ENCODE measurements around the gene CPNE6. TPM values are rescaled to one million over a fixed set of nuclear protein-coding genes. Genes with fewer than 3 reads are reported as not detected.
A peak's percentile ranks its signal among the peaks of the same experiment; 100 is the strongest.

Gene CPNE6
- total and polyA plus RNA-seq, 2 of the 13 experiments (the other 11 are each of a cell fraction or from before 2014, with no cell fraction given), result not detected

DNA sequence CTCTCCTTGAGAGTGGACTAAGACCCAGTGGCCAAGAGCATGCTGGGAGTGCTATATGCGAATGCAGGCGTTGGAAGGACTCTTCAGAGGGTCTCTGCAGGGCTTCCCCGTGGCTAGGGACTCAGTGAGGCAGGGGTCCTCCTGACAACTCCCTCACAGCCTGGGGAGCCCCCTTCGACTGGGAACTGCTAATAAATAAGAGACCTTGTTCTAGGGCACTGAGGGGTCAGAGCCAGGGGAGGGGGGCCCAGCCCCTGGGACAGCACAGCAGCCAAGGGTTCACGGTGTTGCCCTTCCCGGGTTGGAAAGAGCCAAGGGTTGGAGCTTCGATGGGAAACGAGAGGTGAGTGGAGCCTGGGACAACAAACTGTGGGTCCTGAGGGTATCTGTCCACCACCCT, 6.0 kb upstream of the CPNE6 start:
- Histone ChIP-seq H3K79me2 (ENCODE audit: insufficient read depth, low read length) (no peaks in the 10 kb centered on the region), H3K27me3 (ENCODE audit: control insufficient read depth in 1 of 2, insufficient read depth in 2 of 2, low read length in 2 of 2) (peaks cover 14 to 34% of the 10 kb centered on the region in 2 experiments; a peak in 3 of 5 replicates), H3K4me1 (ENCODE audit: insufficient read depth, low read length) (peaks cover 53% of the 10 kb centered on the region), H3K9ac (ENCODE audit: insufficient read depth, low read depth, low read length) (no peak overlapping the region), H3K4me2 (ENCODE audit: low read depth, low read length) (no peak overlapping the region), H4K20me1 (ENCODE audit: insufficient read depth, low read length) (no peaks in the 10 kb centered on the region), H3K9me3 (ENCODE audit: low read length) (no peaks in the 10 kb centered on the region), H3K4me3 (replicated peaks in 1 of 3; ENCODE audit: insufficient read depth in 1 of 3, low read depth in 2 of 3, low read length in 3 of 3) (no peak overlapping the region), H3K36me3 (replicated peaks in 1 of 2; ENCODE audit: control insufficient read depth in 1 of 2, insufficient read depth in 2 of 2, low read length in 2 of 2) (no peaks in the 10 kb centered on the region), H3K27ac (ENCODE audit: extremely low read length, insufficient read depth, low read length) (no peak overlapping the region), H2AFZ (ENCODE audit: low read length) (no peak overlapping the region)
- DNase-seq (ENCODE audit: low spot score), result no peak
- ChIA-PET POLR2A (interaction anchor here (2.4 to 4.7 kb wide), 2 partner anchors 7 to 29 kb away, joined by 14 to 62 read pairs; partner anchors contain the start of gene PCK2), CTCF (ENCODE audit: low intra/inter-chr PET ratio, low total read pairs) (no interaction called here)
- FAIRE-seq, result no peak
- TF ChIP-seq, protein P1, sequence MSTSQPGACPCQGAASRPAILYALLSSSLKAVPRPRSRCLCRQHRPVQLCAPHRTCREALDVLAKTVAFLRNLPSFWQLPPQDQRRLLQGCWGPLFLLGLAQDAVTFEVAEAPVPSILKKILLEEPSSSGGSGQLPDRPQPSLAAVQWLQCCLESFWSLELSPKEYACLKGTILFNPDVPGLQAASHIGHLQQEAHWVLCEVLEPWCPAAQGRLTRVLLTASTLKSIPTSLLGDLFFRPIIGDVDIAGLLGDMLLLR (CRISPR knock-in tag; IDR thresholded peaks at IDR 0.05), result 0 out of 2 replicates have a peak, but pooled peaks have one; percentile 21
- TF ChIP-seq ZKSCAN5 (CRISPR knock-in tag; IDR thresholded peaks at IDR 0.05), result 0 out of 2 replicates have a peak, but pooled peaks have one; percentile 15
- TF ChIP-seq ZNF670 (CRISPR knock-in tag; IDR thresholded peaks at IDR 0.05; ENCODE audit: borderline replicate concordance), result no peak
- BruUV-seq (replicated peaks), result no TSS peak
- in situ Hi-C loops (cut with HindIII; ENCODE audit: extremely low pct_ligation_motif_present, low pct_unique_long_range_greater_than_20kb) (no loop called here), intact Hi-C loops (cut with micrococcal nuclease; ENCODE audit: unreplicated experiment) (no loop called here)
- 21% methylated on average over 8 of the region's 8 CpGs for WGBS (ENCODE audit: low lambda C conversion rate)
- ATAC-seq, result no peak

DNA sequence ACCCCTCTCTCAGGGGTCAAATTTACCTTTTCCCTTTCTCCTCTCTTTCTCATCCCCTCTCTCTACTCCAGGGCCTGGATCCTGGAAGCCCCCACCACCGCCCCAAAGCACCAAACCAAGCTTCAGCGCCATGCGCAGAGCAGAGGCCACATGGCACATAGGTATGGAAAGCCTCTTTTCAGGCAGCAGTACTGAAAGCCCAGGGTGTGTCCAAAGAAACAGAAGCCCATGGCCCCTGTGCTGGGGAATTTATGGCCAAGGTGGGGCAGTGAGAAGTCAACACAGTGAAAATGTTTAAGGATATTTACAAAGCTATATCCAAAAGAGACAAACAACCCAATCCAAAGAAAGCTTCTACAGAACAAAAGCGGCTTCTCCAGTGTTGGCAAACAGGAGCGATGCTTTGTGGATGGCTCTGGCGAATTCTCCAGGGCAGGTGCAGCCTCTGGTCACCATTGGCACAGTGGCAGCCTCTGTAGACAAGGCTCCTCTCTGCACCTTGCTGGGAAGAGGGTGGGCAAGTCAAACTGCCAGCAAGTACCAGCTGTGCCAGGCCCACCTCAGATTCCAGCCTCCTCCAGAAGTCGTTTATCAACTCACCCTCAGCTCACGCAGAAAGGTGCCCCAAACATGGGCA, 4.7 kb upstream of the CPNE6 start:
- H3K9ac ChIP-seq (ENCODE audit: insufficient read depth, low read depth, low read length), result peak overlapping the region; percentile 25; the same call in 1 of the 2 replicates
- H3K9me3 ChIP-seq (ENCODE audit: low read length), result no peaks in the 10 kb centered on the region
- ChIA-PET POLR2A (interaction anchor here (0.6 to 4.7 kb wide), 10 partner anchors 9 to 176 kb away, joined by 3 to 62 read pairs (median 8); partner anchors contain the start of genes CARMIL3, DCAF11, EMC9 and IRF9), CTCF (ENCODE audit: low intra/inter-chr PET ratio, low total read pairs) (no interaction called here)
- peak; percentile 3; the same call in 2 of the 3 replicates for ATAC-seq
- H3K4me1 ChIP-seq (ENCODE audit: insufficient read depth, low read length), result peaks cover 41% of the 10 kb centered on the region
- H3K27me3 ChIP-seq (ENCODE audit: control insufficient read depth in 1 of 2, insufficient read depth in 2 of 2, low read length in 2 of 2), result peaks cover 14 to 41% of the 10 kb centered on the region in 2 experiments; a peak in 3 of 5 replicates
- no peak for FAIRE-seq
- H3K79me2 ChIP-seq (ENCODE audit: insufficient read depth, low read length), result no peaks in the 10 kb centered on the region
- intact Hi-C loops (cut with micrococcal nuclease; ENCODE audit: unreplicated experiment), result no loop called here
- peak overlapping the region; percentile 3 for H3K27ac ChIP-seq (ENCODE audit: extremely low read length, insufficient read depth, low read length)
- H4K20me1 ChIP-seq (ENCODE audit: insufficient read depth, low read length), result no peaks in the 10 kb centered on the region
- DNase-seq (ENCODE audit: low spot score), result no peak
- peak overlapping the region; percentile 74 for H3K4me2 ChIP-seq (ENCODE audit: low read depth, low read length)
- H2AFZ ChIP-seq (ENCODE audit: low read length), result no peak overlapping the region
- in situ Hi-C loops (cut with HindIII; ENCODE audit: extremely low pct_ligation_motif_present, low pct_unique_long_range_greater_than_20kb), result no loop called here
- H3K4me3 ChIP-seq (replicated peaks in 1 of 3; ENCODE audit: insufficient read depth in 1 of 3, low read depth in 2 of 3, low read length in 3 of 3), result peak overlapping the region in 2 of 3 experiments; percentile 6 to 49; a peak in 4 of 6 replicates
- H3K36me3 ChIP-seq (replicated peaks in 1 of 2; ENCODE audit: control insufficient read depth in 1 of 2, insufficient read depth in 2 of 2, low read length in 2 of 2), result no peaks in the 10 kb centered on the region
- BruUV-seq (replicated peaks), result no TSS peak
- WGBS (ENCODE audit: low lambda C conversion rate), result 54% methylated on average over 8 of the region's 8 CpGs
- TF ChIP-seq, protein P2, sequence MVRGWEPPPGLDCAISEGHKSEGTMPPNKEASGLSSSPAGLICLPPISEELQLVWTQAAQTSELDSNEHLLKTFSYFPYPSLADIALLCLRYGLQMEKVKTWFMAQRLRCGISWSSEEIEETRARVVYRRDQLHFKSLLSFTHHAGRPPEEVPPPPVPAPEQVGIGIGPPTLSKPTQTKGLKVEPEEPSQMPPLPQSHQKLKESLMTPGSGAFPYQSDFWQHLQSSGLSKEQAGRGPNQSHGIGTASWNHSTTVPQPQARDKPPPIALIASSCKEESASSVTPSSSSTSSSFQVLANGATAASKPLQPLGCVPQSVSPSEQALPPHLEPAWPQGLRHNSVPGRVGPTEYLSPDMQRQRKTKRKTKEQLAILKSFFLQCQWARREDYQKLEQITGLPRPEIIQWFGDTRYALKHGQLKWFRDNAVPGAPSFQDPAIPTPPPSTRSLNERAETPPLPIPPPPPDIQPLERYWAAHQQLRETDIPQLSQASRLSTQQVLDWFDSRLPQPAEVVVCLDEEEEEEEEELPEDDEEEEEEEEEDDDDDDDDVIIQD (CRISPR knock-in tag; IDR thresholded peaks at IDR 0.05; ENCODE audit: low read depth), result no peak
- TF ChIP-seq MTA1 (CRISPR knock-in tag; IDR thresholded peaks at IDR 0.05; ENCODE audit: borderline replicate concordance) (0 out of 2 replicates have a peak, but pooled peaks have one; percentile 36), WIZ (CRISPR knock-in tag; IDR thresholded peaks at IDR 0.05) (0 out of 2 replicates have a peak, but pooled peaks have one; percentile 16), ZNF772 (CRISPR knock-in tag; IDR thresholded peaks at IDR 0.05) (peak; percentile 41; the same call in 1 of the 2 replicates), EED (CRISPR knock-in tag; IDR thresholded peaks at IDR 0.05) (0 out of 2 replicates have a peak, but pooled peaks have one; percentile 13)
- TF ChIP-seq, protein P3, sequence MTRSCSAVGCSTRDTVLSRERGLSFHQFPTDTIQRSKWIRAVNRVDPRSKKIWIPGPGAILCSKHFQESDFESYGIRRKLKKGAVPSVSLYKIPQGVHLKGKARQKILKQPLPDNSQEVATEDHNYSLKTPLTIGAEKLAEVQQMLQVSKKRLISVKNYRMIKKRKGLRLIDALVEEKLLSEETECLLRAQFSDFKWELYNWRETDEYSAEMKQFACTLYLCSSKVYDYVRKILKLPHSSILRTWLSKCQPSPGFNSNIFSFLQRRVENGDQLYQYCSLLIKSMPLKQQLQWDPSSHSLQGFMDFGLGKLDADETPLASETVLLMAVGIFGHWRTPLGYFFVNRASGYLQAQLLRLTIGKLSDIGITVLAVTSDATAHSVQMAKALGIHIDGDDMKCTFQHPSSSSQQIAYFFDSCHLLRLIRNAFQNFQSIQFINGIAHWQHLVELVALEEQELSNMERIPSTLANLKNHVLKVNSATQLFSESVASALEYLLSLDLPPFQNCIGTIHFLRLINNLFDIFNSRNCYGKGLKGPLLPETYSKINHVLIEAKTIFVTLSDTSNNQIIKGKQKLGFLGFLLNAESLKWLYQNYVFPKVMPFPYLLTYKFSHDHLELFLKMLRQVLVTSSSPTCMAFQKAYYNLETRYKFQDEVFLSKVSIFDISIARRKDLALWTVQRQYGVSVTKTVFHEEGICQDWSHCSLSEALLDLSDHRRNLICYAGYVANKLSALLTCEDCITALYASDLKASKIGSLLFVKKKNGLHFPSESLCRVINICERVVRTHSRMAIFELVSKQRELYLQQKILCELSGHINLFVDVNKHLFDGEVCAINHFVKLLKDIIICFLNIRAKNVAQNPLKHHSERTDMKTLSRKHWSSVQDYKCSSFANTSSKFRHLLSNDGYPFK (CRISPR knock-in tag; IDR thresholded peaks at IDR 0.05; ENCODE audit: borderline replicate concordance), result peak; percentile 49; the same call in 1 of the 2 replicates

All from HepG2 (cell line).